ENCODE data around the gene RBM20. TPM values are rescaled to one million over a fixed set of nuclear protein-coding genes. Genes with fewer than 3 reads are reported as not detected.

Gene RBM20
- total and polyA plus RNA-seq, 2 of the 4 experiments (the other 2 are of a cell fraction): under 0.01 to 0.15 TPM

DNA sequence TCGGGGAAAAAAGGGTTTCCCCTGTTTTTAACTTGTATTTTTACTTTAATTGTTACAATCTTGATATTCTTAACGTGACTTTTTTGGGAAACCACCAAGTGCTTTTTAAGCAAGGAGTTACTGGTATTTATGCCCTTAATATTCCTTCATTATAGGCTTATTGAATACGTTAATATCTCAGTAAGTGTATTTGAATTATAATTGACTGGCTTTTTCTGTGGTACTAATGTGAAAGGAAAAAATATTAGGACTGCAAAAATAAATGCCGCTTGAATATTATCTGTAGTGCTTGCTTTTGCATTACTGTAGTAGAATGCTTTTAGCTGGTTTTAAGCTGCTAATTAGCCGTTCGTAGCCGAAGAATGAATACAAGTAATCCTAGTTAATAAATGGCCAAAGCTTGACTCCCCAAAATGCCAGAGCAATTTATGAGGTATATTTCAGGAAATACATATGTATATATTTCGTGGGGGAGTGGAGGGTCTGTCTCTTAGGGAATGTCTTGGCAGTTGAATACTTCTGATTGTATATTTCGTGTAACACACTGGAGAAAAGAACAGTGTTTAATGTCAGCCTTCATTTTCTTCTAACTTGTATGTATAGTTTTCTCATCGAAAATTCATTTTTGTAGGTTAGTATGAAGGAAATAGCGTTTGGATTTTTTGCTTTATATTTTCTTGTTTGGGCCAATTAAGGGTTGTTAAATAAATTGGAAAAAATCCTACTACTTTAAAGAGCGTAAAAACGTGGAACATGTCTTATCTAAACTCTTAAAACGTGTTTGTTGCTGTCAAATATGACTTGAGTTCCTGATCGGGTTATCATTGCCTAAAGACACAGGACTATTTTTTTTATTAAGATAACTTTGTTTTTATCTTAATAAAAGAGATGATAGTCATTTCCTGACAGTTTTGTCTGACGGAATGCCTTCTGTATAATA lies 229.1 kb downstream of the RBM20 start (continued):
- TF ChIP-seq BHLHE40 (IDR thresholded peaks at IDR 0.05; ENCODE audit: low read depth, low read length) (no peak), CEBPB (IDR thresholded peaks at IDR 0.05; ENCODE audit: low read depth, low read length) (no peak), CHD1 (IDR thresholded peaks at IDR 0.05; ENCODE audit: low read depth, low read length) (no peak; the same call in 1 of the 2 replicates)

DNA sequence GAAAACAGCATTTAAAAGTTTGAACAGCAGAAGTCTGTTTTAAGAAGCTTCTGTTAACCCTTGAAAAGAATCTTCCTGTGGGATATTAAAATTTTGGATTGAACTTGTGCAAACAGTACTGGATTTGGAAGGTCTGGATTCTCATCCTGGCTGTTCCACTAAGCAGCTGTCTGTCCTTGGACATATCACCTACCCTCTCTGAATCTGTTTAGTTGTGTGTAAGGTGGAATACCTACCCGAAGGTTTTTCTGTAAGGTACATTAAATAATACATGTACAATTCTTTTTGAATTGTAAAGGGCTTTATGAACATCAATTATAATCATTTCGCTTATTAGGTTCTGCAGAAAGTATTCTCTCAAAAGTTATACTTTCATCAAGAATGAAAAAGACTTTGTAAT lies 229.8 kb downstream of the RBM20 start:
- Histone ChIP-seq H3K9me3 (ENCODE audit: control insufficient read depth, insufficient read depth, low read length) (no peaks in the 10 kb centered on the region), H4K8ac (ENCODE audit: low read depth in 2 of 2, low read length in 2 of 2) (no peak overlapping the region), H3K18ac (ENCODE audit: low read depth, low read length) (no peak overlapping the region), H2AK9ac (replicated peaks; ENCODE audit: low read depth, low read length, poor library complexity) (no peak overlapping the region), H3K4me2 (ENCODE audit: low read depth, low read length) (peak overlapping the region; percentile 68), H2BK120ac (ENCODE audit: low read depth, low read length) (no peak overlapping the region), H3K56ac (ENCODE audit: extremely low read depth, insufficient read depth, low read length) (no peak overlapping the region; the same call in 1 of the 2 replicates), H3K9ac (ENCODE audit: low read depth, low read length) (no peak overlapping the region), H4K20me1 (ENCODE audit: insufficient read depth, low read length) (no peaks in the 10 kb centered on the region; the same call in 1 of the 2 replicates), H2BK15ac (ENCODE audit: low read depth, low read length) (no peak overlapping the region), H2BK5ac (ENCODE audit: low read depth, low read length, poor library complexity, severe bottlenecking) (no peak overlapping the region), H3K27ac (ENCODE audit: insufficient read depth, low read length) (no peak overlapping the region), H2AFZ (replicated peaks; ENCODE audit: low read length, poor library complexity) (no peak overlapping the region), H2BK20ac (ENCODE audit: low read depth, low read length) (no peak overlapping the region), H3K9me1 (ENCODE audit: insufficient read depth, low read length) (peaks cover 9% of the 10 kb centered on the region), H3K14ac (replicated peaks; ENCODE audit: low read depth, low read length) (no peak overlapping the region), H3K23ac (ENCODE audit: low read depth, low read length) (no peak overlapping the region), H3K79me1 (ENCODE audit: low read depth in 1 of 2, low read length in 2 of 2) (peaks cover 0 to 14% of the 10 kb centered on the region in 2 experiments; a peak in 2 of 4 replicates), H3K4me3 (ENCODE audit: insufficient read depth, low read depth, low read length) (no peak overlapping the region), H3K4ac (ENCODE audit: low read depth, low read length) (no peak overlapping the region), H4K91ac (ENCODE audit: insufficient read depth, low read depth, low read length) (no peak overlapping the region), H3K27me3 (ENCODE audit: control insufficient read depth, insufficient read depth, low read length) (no peaks in the 10 kb centered on the region), H3K4me1 (ENCODE audit: control insufficient read depth, insufficient read depth, low read length) (peaks cover 4% of the 10 kb centered on the region; the same call in 1 of the 2 replicates), H4K5ac (ENCODE audit: low read depth, low read length) (no peak overlapping the region), H3K36me3 (ENCODE audit: control insufficient read depth, insufficient read depth, low read length) (peaks cover 2% of the 10 kb centered on the region), H2AK5ac (ENCODE audit: low read depth, low read length) (no peak overlapping the region)
- POLR2A ChIA-PET (ENCODE audit: unreplicated experiment): no interaction called here
- CTCF ChIA-PET: no interaction called here
- ATAC-seq (ENCODE audit: low read depth) (no peak), DNase-seq (no peak)
- intact Hi-C loops (cut with micrococcal nuclease): loop anchor here (1.0 to 5.0 kb wide), 4 partner anchors 71 to 262 kb away; no protein-coding TSS in a partner anchor
- TF ChIP-seq MXI1 (IDR thresholded peaks at IDR 0.05; ENCODE audit: borderline replicate concordance, low read depth, low read length) (no peak), POLR2A (IDR thresholded peaks at IDR 0.05; ENCODE audit: low read depth, low read length) (no peak), SMC3 (IDR thresholded peaks at IDR 0.05; ENCODE audit: low read depth, low read length) (no peak), CHD1 (IDR thresholded peaks at IDR 0.05; ENCODE audit: low read depth, low read length) (no peak), RFX5 (IDR thresholded peaks at IDR 0.05; ENCODE audit: low read depth, low read length) (no peak), MAFK (IDR thresholded peaks at IDR 0.05; ENCODE audit: low read depth, low read length) (no peak), BHLHE40 (IDR thresholded peaks at IDR 0.05; ENCODE audit: low read depth, low read length) (no peak), CEBPB (IDR thresholded peaks at IDR 0.05; ENCODE audit: low read depth, low read length) (no peak)
- TF ChIP-seq, protein P1, sequence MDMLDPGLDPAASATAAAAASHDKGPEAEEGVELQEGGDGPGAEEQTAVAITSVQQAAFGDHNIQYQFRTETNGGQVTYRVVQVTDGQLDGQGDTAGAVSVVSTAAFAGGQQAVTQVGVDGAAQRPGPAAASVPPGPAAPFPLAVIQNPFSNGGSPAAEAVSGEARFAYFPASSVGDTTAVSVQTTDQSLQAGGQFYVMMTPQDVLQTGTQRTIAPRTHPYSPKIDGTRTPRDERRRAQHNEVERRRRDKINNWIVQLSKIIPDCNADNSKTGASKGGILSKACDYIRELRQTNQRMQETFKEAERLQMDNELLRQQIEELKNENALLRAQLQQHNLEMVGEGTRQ (IDR thresholded peaks at IDR 0.05; ENCODE audit: low read depth, low read length): no peak
- TF ChIP-seq, protein P2, sequence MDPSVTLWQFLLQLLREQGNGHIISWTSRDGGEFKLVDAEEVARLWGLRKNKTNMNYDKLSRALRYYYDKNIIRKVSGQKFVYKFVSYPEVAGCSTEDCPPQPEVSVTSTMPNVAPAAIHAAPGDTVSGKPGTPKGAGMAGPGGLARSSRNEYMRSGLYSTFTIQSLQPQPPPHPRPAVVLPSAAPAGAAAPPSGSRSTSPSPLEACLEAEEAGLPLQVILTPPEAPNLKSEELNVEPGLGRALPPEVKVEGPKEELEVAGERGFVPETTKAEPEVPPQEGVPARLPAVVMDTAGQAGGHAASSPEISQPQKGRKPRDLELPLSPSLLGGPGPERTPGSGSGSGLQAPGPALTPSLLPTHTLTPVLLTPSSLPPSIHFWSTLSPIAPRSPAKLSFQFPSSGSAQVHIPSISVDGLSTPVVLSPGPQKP (IDR thresholded peaks at IDR 0.05; ENCODE audit: borderline replicate concordance, low read depth, low read length): no peak
- TF ChIP-seq, protein P3, sequence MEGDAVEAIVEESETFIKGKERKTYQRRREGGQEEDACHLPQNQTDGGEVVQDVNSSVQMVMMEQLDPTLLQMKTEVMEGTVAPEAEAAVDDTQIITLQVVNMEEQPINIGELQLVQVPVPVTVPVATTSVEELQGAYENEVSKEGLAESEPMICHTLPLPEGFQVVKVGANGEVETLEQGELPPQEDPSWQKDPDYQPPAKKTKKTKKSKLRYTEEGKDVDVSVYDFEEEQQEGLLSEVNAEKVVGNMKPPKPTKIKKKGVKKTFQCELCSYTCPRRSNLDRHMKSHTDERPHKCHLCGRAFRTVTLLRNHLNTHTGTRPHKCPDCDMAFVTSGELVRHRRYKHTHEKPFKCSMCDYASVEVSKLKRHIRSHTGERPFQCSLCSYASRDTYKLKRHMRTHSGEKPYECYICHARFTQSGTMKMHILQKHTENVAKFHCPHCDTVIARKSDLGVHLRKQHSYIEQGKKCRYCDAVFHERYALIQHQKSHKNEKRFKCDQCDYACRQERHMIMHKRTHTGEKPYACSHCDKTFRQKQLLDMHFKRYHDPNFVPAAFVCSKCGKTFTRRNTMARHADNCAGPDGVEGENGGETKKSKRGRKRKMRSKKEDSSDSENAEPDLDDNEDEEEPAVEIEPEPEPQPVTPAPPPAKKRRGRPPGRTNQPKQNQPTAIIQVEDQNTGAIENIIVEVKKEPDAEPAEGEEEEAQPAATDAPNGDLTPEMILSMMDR (conservative IDR thresholded peaks at IDR 0.05; ENCODE audit: low read depth, low read length): no peak
- no TSS peak for BruUV-seq (replicated peaks)
- in situ Hi-C loops (cut with MboI; ENCODE audit: low sequenced_read_pairs): no loop called here
- dilution Hi-C loops (cut with HindIII; ENCODE audit: low sequenced_read_pairs, unreplicated experiment): no loop called here
- WGBS, 2 experiments (ENCODE audit: extremely low coverage in 2 of 2, insufficient read length in 1 of 2): no CpG with 5 or more reads among the region's 2 CpGs
